ENCODE results near the gene SPEF2. TPM values are rescaled to one million over a fixed set of nuclear protein-coding genes. Genes with fewer than 3 reads are reported as not detected.
A peak's percentile ranks its signal among the peaks of the same experiment; 100 is the strongest.

The SPEF2 gene, protein sequence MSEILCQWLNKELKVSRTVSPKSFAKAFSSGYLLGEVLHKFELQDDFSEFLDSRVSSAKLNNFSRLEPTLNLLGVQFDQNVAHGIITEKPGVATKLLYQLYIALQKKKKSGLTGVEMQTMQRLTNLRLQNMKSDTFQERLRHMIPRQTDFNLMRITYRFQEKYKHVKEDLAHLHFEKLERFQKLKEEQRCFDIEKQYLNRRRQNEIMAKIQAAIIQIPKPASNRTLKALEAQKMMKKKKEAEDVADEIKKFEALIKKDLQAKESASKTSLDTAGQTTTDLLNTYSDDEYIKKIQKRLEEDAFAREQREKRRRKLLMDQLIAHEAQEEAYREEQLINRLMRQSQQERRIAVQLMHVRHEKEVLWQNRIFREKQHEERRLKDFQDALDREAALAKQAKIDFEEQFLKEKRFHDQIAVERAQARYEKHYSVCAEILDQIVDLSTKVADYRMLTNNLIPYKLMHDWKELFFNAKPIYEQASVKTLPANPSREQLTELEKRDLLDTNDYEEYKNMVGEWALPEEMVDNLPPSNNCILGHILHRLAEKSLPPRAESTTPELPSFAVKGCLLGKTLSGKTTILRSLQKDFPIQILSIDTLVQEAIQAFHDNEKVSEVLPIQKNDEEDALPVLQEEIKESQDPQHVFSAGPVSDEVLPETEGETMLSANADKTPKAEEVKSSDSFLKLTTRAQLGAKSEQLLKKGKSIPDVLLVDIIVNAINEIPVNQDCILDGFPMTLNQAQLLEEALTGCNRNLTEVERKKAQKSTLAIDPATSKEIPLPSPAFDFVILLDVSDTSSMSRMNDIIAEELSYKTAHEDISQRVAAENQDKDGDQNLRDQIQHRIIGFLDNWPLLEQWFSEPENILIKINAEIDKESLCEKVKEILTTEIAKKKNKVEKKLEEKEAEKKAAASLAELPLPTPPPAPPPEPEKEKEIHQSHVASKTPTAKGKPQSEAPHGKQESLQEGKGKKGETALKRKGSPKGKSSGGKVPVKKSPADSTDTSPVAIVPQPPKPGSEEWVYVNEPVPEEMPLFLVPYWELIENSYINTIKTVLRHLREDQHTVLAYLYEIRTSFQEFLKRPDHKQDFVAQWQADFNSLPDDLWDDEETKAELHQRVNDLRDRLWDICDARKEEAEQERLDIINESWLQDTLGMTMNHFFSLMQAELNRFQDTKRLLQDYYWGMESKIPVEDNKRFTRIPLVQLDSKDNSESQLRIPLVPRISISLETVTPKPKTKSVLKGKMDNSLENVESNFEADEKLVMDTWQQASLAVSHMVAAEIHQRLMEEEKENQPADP (N-terminal part only)
- total RNA-seq: 1 to 10 TPM; 3.2 TPM
- 11.2 TPM for polyA plus RNA-seq (2013, experiment 1 of 2)
- polyA plus RNA-seq (2013, experiment 2 of 2): 8.6 TPM
- total RNA-seq: 2.1 to 27.0 (median 12.0) reads per million in 172 experiments

DNA sequence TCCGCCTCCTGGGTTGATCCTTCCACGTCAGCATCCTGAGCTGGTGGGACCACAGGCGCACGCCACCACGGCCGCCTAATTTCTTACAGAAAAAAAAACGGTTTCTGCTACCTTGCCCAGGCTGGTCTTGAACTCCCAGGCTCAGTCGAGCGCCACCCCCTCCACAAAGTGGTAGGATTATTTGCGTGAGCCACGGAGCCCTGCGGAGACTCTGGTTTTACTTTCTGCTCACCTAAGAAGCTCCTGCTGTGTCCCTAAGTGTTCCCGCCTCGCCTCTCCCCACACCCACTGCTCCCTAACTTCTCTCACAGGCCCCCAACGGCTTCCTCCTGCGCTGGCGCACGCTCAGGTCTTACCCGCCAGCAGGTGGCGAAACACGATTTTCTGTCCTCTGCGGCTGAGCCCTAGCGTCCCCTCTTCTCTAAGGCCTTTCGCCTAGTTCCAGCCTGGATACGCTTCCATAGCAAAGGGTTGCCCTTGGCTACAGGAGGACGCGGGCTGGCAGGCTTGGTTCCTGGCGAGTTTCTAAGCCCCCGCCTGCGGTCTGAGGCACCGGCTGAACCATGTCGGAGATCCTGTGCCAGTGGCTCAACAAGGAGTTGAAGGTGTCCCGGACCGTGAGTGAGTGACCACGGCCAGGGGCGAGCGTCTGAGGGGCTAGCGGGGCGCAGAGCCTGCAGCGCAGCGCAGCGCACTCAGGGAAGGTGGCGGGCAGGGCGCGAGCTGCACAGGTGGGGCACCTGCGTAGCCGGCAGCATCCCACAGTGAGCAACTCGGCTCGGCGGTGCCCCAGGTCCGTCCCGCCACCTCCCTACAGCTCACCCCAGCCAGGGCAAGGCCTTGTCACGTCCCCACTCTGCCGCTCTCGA is at the start of gene SPEF2:
TSS of gene SPEF2 (plus strand) at position 429 of the 869 bp plus-strand sequence. CDS start at position 564, 135 bp downstream.
- Histone ChIP-seq H3K4me1 (ENCODE audit: insufficient read depth, low read length) (peaks cover 15% of the 10 kb centered on the region), H3K27ac (ENCODE audit: low read depth in 1 of 2, low read length in 2 of 2) (peak within 1 kb of the TSS; percentile 11 to 27), H3K36me3 (ENCODE audit: insufficient read depth, low read length) (no peaks in the 10 kb centered on the region), H3K27me3 (ENCODE audit: control insufficient read depth in 1 of 2, insufficient read depth in 2 of 2, low read length in 2 of 2) (no peaks in the 10 kb centered on the region), H3K4me3 (ENCODE audit: low read length) (peak within 1 kb of the TSS; percentile 79), H3K9me3 (ENCODE audit: control insufficient read depth in 1 of 2, insufficient read depth in 1 of 2, low read length in 2 of 2) (peaks cover 0 to 6% of the 10 kb centered on the region in 2 experiments)
- intact Hi-C loops (cut with DNase I, micrococcal nuclease): loop anchor here (1.0 to 10.0 kb wide), 6 partner anchors 33 to 683 kb away; partner anchors contain the start of gene IL7R (in 1 of the 2)
- ChIA-PET CTCF (interaction anchor here (0.8 to 3.1 kb wide), 12 partner anchors 10 to 624 kb away, joined by 3 to 32 read pairs (median 3); partner anchors contain the start of gene NADK2), POLR2A (interaction anchor here (0.6 to 2.7 kb wide), 8 partner anchors 54 to 307 kb away, joined by 3 to 9 read pairs (median 3); partner anchors contain the start of gene IL7R)
- TF ChIP-seq, protein P1, sequence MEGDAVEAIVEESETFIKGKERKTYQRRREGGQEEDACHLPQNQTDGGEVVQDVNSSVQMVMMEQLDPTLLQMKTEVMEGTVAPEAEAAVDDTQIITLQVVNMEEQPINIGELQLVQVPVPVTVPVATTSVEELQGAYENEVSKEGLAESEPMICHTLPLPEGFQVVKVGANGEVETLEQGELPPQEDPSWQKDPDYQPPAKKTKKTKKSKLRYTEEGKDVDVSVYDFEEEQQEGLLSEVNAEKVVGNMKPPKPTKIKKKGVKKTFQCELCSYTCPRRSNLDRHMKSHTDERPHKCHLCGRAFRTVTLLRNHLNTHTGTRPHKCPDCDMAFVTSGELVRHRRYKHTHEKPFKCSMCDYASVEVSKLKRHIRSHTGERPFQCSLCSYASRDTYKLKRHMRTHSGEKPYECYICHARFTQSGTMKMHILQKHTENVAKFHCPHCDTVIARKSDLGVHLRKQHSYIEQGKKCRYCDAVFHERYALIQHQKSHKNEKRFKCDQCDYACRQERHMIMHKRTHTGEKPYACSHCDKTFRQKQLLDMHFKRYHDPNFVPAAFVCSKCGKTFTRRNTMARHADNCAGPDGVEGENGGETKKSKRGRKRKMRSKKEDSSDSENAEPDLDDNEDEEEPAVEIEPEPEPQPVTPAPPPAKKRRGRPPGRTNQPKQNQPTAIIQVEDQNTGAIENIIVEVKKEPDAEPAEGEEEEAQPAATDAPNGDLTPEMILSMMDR (IDR thresholded peaks at IDR 0.05): peak; percentile 76
- DNase-seq: peak; percentile 55 to 90 (median 68)
- Mint-ChIP-seq H3K27me3 (no peaks in the 10 kb centered on the region), H3K36me3 (ENCODE audit: low read depth) (peaks cover 4% of the 10 kb centered on the region), H3K4me1 (ENCODE audit: low read depth) (peaks cover 33% of the 10 kb centered on the region), H3K27ac (peak within 1 kb of the TSS; percentile 88), H3K4me3 (peak within 1 kb of the TSS; percentile 93), H3K9me3 (peaks cover 7% of the 10 kb centered on the region)
- peak; percentile 84 for ATAC-seq (ENCODE audit: poor library complexity)

DNA sequence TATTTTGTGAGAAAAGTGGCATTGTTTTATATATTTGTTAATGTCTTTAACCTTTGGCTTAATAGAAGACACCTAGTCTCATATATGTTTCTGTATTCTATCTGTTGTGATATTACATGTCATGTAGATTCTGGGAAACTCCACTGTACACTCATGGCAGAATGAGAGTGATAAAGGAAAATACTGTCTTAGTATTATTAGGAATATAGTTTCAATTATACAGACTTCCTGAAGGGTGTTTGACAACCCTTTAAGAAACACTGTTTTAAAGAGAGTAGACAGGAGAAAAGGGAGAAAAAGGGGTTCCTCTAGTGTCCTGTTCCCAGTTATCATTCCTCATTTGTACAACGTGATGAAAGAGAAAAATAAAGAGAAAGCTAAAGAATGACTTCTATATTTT is 42.1 kb upstream of the SPEF2 start:
- no peaks in the 10 kb centered on the region for H3K9me3 Mint-ChIP-seq
- no peaks in the 10 kb centered on the region for H3K36me3 Mint-ChIP-seq (ENCODE audit: low read depth)
- intact Hi-C loops (cut with DNase I, micrococcal nuclease): no loop called here
- H3K27me3 Mint-ChIP-seq: peaks cover 25% of the 10 kb centered on the region
- CTCF ChIA-PET: no interaction called here
- DNase-seq (no peak), ATAC-seq (ENCODE audit: poor library complexity) (no peak)
- H3K4me1 ChIP-seq (ENCODE audit: insufficient read depth, low read length): no peaks in the 10 kb centered on the region
- H3K36me3 ChIP-seq (ENCODE audit: insufficient read depth, low read length): no peaks in the 10 kb centered on the region
- H3K4me3 Mint-ChIP-seq: no peak overlapping the region
- no peaks in the 10 kb centered on the region for H3K9me3 ChIP-seq (ENCODE audit: control insufficient read depth in 1 of 2, insufficient read depth in 1 of 2, low read length in 2 of 2)
- peaks cover 0 to 3% of the 10 kb centered on the region in 2 experiments for H3K27me3 ChIP-seq (ENCODE audit: control insufficient read depth in 1 of 2, insufficient read depth in 2 of 2, low read length in 2 of 2)
- no peak overlapping the region for H3K27ac Mint-ChIP-seq
- no peak overlapping the region for H3K27ac ChIP-seq (ENCODE audit: low read depth in 1 of 2, low read length in 2 of 2)
- no peak overlapping the region for H3K4me3 ChIP-seq (ENCODE audit: low read length)
- H3K4me1 Mint-ChIP-seq (ENCODE audit: low read depth): no peaks in the 10 kb centered on the region
- POLR2A ChIA-PET: no interaction called here
- TF ChIP-seq, protein P1 (IDR thresholded peaks at IDR 0.05): no peak
